HL-60/S4 treated with retinoic acid at 250 ng/mL for 4 days and 3 days (cell line): ENCODE data around the gene HYAL4.
"Not testable (repeated sequence)": the region's sequence is repeated elsewhere in the genome, so short reads cannot be mapped to it uniquely, and the experiment has no call there.

Experiments used
- in situ Hi-C: fragments of 300-500 bp; cut with MboI; formaldehyde crosslinking; loops from 2 replicates; pipeline ENCODE4 v1.7.0; 2022; ENCODE audit warnings: low sequenced_read_pairs

The HYAL4 gene

GRCh38 chr7:123883154-123883553, 38.2 kb downstream of the HYAL4 start:
- in situ Hi-C loops = no loop called here

- in situ Hi-C loops = no loop called here
These were observed 43.2 kb downstream of the HYAL4 start for GRCh38 chr7:123888192-123888591.

- in situ Hi-C loops = not testable (repeated sequence)
These were observed 49.8 kb downstream of the HYAL4 start for GRCh38 chr7:123894753-123895152.

GRCh38 chr7:123901101-123901500, 56.1 kb downstream of the HYAL4 start:
- in situ Hi-C loops = no loop called here

GRCh38 chr7:123905714-123906113, 60.7 kb downstream of the HYAL4 start:
- in situ Hi-C loops = no loop called here

GRCh38 chr7:123916240-123916724, 71.3 kb downstream of the HYAL4 start:
- in situ Hi-C loops = no loop called here

GRCh38 chr7:123917878-123918277, 72.9 kb downstream of the HYAL4 start:
- in situ Hi-C loops = no loop called here

- in situ Hi-C loops = no loop called here
These were observed 73.3 kb downstream of the HYAL4 start for GRCh38 chr7:123918309-123918708.

- in situ Hi-C loops = no loop called here
These were observed 78.6 kb downstream of the HYAL4 start for GRCh38 chr7:123923599-123923998.

- in situ Hi-C loops = no loop called here
These were observed 80.0 kb downstream of the HYAL4 start, which contains the start of gene SPAM1 for GRCh38 chr7:123924941-123925340. Gene SPAM1 (plus strand): TSS chr7:123925241. CDS start chr7:123953571, 28,330 bp downstream.
